HepG2 (cell line): Measurements from ENCODE around the gene RNASE13. TPM values are rescaled to one million over a fixed set of nuclear protein-coding genes. Genes with fewer than 3 reads are reported as not detected.

ENCODE experiments used
- HOXA7 ChIP-seq: sonication (generic); formaldehyde crosslinking; IDR thresholded peaks from 2 replicates; pipeline ENCODE4 v1.8.1; 2022; ENCODE audit warnings: mild to moderate bottlenecking, missing genetic modification reagents, moderate library complexity
- IKZF4 ChIP-seq: sonication (generic); formaldehyde crosslinking; IDR thresholded peaks from 2 replicates; pipeline ENCODE4 v1.5.1; 2020; ENCODE audit warnings: borderline replicate concordance, mild to moderate bottlenecking, low read depth, missing genetic modification reagents; ENCODE audit errors: not compliant biosample characterization
- JARID2 ChIP-seq: sonication (generic); formaldehyde crosslinking; IDR thresholded peaks from 2 replicates; pipeline ENCODE4 v1.8.1; 2023; ENCODE audit warnings: missing genetic modification reagents, inconsistent platforms; ENCODE audit not compliant: insufficient replicate concordance
- JUND ChIP-seq: sonication (generic); formaldehyde crosslinking; IDR thresholded peaks from 2 replicates; pipeline ENCODE4 v1.8.0; 2022; ENCODE audit warnings: mild to moderate bottlenecking, missing genetic modification reagents
- MTF1 ChIP-seq: sonication (generic); formaldehyde crosslinking; IDR thresholded peaks from 2 replicates; pipeline ENCODE4 v1.5.0; 2020; ENCODE audit warnings: missing genetic modification reagents
- NR2F6 ChIP-seq, 2 experiments: IDR thresholded peaks; 2 replicates each; pipeline ENCODE4 v1.6.1; 2016; ENCODE audit warnings: antibody characterized with exemption in 1 of 2, mild to moderate bottlenecking in 1 of 2
- POLR2G ChIP-seq: fragments of 200-400 bp; formaldehyde crosslinking; IDR thresholded peaks from 2 replicates; pipeline ENCODE4 v1.6.1; 2018; ENCODE audit warnings: mild to moderate bottlenecking, low read depth, low read length, moderate library complexity
- PPARG ChIP-seq: conservative IDR thresholded peaks from 2 replicates; pipeline ENCODE4 v1.6.1; 2016; ENCODE audit warnings: missing biosample characterization, missing genetic modification reagents
- RBM22 ChIP-seq: fragments of 200-400 bp; formaldehyde crosslinking; optimal IDR thresholded peaks from 2 replicates; pipeline ENCODE3; 2017; ENCODE audit warnings: mild to moderate bottlenecking, low read length, moderate library complexity
- RELA ChIP-seq: sonication (generic); formaldehyde crosslinking; IDR thresholded peaks from 2 replicates; pipeline ENCODE4 v1.4.0; 2020; ENCODE audit warnings: missing genetic modification reagents
- RFXAP ChIP-seq: sonication (generic); formaldehyde crosslinking; IDR thresholded peaks from 2 replicates; pipeline ENCODE4 v1.4.0; 2020; ENCODE audit warnings: missing genetic modification reagents, borderline replicate concordance
- SRF ChIP-seq: IDR thresholded peaks from 2 replicates; pipeline ENCODE4 v1.6.1; 2011; ENCODE audit warnings: mild to moderate bottlenecking, low read depth, low read length, moderate library complexity
- TCF7L2 ChIP-seq: IDR thresholded peaks from 2 replicates; pipeline ENCODE4 v1.6.1; 2011; ENCODE audit warnings: mild to moderate bottlenecking, low read depth, low read length, moderate library complexity
- ZNF280D ChIP-seq: sonication (generic); formaldehyde crosslinking; IDR thresholded peaks from 2 replicates; pipeline ENCODE4 v1.5.1; 2020; ENCODE audit warnings: mild to moderate bottlenecking, missing genetic modification reagents
- ZNF281 ChIP-seq: sonication (generic); formaldehyde crosslinking; IDR thresholded peaks from 2 replicates; pipeline ENCODE4 v1.4.0; 2020; ENCODE audit warnings: missing genetic modification reagents, borderline replicate concordance
- ZNF430 ChIP-seq: sonication (generic); formaldehyde crosslinking; IDR thresholded peaks from 2 replicates; pipeline ENCODE4 v1.9.0; 2021; ENCODE audit warnings: mild to moderate bottlenecking, missing genetic modification reagents
- ZNF572 ChIP-seq: sonication (generic); formaldehyde crosslinking; IDR thresholded peaks from 2 replicates; pipeline ENCODE4 v1.5.1; 2020; ENCODE audit warnings: mild to moderate bottlenecking, missing genetic modification reagents
- ZNF576 ChIP-seq: sonication (generic); formaldehyde crosslinking; IDR thresholded peaks from 2 replicates; pipeline ENCODE4 v1.4.0; 2020; ENCODE audit warnings: mild to moderate bottlenecking, missing genetic modification reagents
- ZNF687 ChIP-seq: sonication (generic); formaldehyde crosslinking; IDR thresholded peaks from 2 replicates; pipeline ENCODE4 v1.5.1; 2020; ENCODE audit warnings: mild to moderate bottlenecking, missing genetic modification reagents, moderate library complexity
- polyA plus RNA-seq, 8 experiments: library from polyadenylated mRNA; depleted of rRNA in 3 of 8; stranded (reverse) in 7 of 8; unstranded in 1 of 8; fragments of >200 nt; fragmentation: Illumina TruSeq in 4 of 8; extraction: Trizol in 4 of 8; gene quantifications; 2 replicates each; pipeline versions ENCODE4 v1.2.1 to v1.2.3, GENCODE V29; 2011 to 2016; ENCODE audit warnings: low read depth in 4 of 8, missing spikeins in 1 of 8, mixed read lengths in 1 of 8; ENCODE audit not compliant: insufficient read depth in 1 of 8
- total RNA-seq, 5 experiments: library from RNA; depleted of rRNA; stranded (reverse); fragments of >200 nt; fragmentation: Illumina TruSeq; extraction: Trizol; gene quantifications; 2 replicates each; pipeline ENCODE4 v1.2.3, GENCODE V29; 2016; ENCODE audit warnings: low read depth in 1 of 5

Gene RNASE13
- total and polyA plus RNA-seq, 2 of the 13 experiments (the other 11 are each of a cell fraction or from before 2014, with no cell fraction given): 1.0 TPM; not detected in 1

GRCh38 chr14:21024585-21025370 is 9.8 kb downstream of the RNASE13 start, which contains the start of gene NDRG2 (continued):
- TF ChIP-seq ZNF430 (CRISPR knock-in tag) (0 out of 2 replicates have a peak, but pooled peaks have one; percentile 18), POLR2G (peak; percentile 80), ZNF572 (CRISPR knock-in tag) (no peak), TCF7L2 (no peak), RBM22 (no peak), HOXA7 (no peak), JARID2 (CRISPR knock-in tag) (no peak), SRF (0 out of 2 replicates have a peak, but pooled peaks have one; percentile 9), IKZF4 (CRISPR knock-in tag) (no peak), JUND (CRISPR knock-in tag) (no peak; the same call in 1 of the 2 replicates), PPARG (CRISPR knock-in tag) (no peak), RFXAP (CRISPR knock-in tag) (no peak), MTF1 (CRISPR knock-in tag) (no peak), ZNF687 (CRISPR knock-in tag) (peak; percentile 88), ZNF576 (CRISPR knock-in tag) (no peak), NR2F6 (IDR thresholded peaks at IDR 0.05) (no peak), NR2F6 (CRISPR knock-in tag; IDR thresholded peaks at IDR 0.05) (peak; percentile 30; the same call in 1 of the 2 replicates), ZNF280D (CRISPR knock-in tag) (peak; percentile 64; the same call in 1 of the 2 replicates), RELA (CRISPR knock-in tag) (no peak), ZNF281 (CRISPR knock-in tag) (peak; percentile 98)
